ENCODE results near the gene AOPEP. TPM values are rescaled to one million over a fixed set of nuclear protein-coding genes. Genes with fewer than 3 reads are reported as not detected.
A peak's percentile ranks its signal among the peaks of the same experiment; 100 is the strongest.

The AOPEP gene
- total RNA-seq, 1 donor from 2014 or later = 25.8 TPM

DNA sequence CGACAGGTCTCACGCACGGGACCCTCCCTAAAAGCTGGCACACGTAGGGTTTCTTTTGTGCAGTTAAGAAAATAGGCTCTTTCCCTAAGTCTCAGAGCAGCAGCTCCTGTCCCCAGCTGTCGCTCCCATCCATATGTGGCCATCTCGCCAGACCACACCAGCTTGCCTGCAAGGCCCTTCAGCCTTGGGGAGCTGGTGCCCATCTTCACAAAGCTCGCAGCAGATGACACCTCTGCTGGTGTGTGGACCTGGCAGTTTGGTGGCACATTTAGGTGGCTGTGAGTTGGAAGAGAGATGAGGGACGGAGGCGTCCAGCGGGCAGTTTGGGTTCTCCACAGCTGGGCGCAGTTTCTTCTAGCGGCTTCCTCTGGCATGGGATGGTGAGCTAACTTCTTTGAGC is 352.0 kb downstream of the AOPEP start:
- H3K27me3 Mint-ChIP-seq (ENCODE audit: unreplicated experiment) = peaks cover 11% of the 10 kb centered on the region
- peaks cover 37% of the 10 kb centered on the region for H3K4me1 Mint-ChIP-seq (ENCODE audit: low read depth, unreplicated experiment)
- TF ChIP-seq, protein P1, sequence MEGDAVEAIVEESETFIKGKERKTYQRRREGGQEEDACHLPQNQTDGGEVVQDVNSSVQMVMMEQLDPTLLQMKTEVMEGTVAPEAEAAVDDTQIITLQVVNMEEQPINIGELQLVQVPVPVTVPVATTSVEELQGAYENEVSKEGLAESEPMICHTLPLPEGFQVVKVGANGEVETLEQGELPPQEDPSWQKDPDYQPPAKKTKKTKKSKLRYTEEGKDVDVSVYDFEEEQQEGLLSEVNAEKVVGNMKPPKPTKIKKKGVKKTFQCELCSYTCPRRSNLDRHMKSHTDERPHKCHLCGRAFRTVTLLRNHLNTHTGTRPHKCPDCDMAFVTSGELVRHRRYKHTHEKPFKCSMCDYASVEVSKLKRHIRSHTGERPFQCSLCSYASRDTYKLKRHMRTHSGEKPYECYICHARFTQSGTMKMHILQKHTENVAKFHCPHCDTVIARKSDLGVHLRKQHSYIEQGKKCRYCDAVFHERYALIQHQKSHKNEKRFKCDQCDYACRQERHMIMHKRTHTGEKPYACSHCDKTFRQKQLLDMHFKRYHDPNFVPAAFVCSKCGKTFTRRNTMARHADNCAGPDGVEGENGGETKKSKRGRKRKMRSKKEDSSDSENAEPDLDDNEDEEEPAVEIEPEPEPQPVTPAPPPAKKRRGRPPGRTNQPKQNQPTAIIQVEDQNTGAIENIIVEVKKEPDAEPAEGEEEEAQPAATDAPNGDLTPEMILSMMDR (IDR thresholded peaks at IDR 0.05; ENCODE audit: partially characterized antibody, unreplicated experiment) = no peak
- H3K4me3 Mint-ChIP-seq (ENCODE audit: unreplicated experiment) = peak overlapping the region; percentile 70
- H3K9me3 Mint-ChIP-seq (ENCODE audit: unreplicated experiment) = peaks cover 13% of the 10 kb centered on the region
- peaks cover 4% of the 10 kb centered on the region for H3K36me3 Mint-ChIP-seq (ENCODE audit: unreplicated experiment)
- peak; percentile 56 for DNase-seq
- peak overlapping the region; percentile 94 for H3K27ac Mint-ChIP-seq (ENCODE audit: unreplicated experiment)

DNA sequence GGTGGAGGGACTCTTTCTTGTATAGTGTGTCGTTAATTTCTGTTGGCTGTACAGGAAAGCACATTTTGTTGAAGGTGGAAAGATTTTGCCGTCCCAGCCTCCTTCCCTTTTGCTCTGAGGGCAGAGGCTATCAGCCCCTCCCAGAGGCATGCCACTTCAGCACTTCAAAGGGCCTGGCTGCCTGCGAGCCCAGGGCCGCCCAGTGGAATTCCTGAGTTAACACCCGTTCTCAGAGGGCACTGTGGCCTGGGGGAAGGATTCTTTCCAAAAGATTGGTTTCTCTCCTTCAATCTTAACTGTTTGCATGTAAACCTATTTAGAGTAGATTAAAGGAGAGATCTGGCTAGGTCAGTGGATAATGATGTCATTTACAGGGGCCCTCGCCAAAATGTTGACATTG is 352.4 kb downstream of the AOPEP start:
- DNase-seq = no peak
- peaks cover 13% of the 10 kb centered on the region for H3K9me3 Mint-ChIP-seq (ENCODE audit: unreplicated experiment)
- peak overlapping the region; percentile 94 for H3K27ac Mint-ChIP-seq (ENCODE audit: unreplicated experiment)
- H3K4me3 Mint-ChIP-seq (ENCODE audit: unreplicated experiment) = peak overlapping the region; percentile 70
- H3K27me3 Mint-ChIP-seq (ENCODE audit: unreplicated experiment) = peaks cover 11% of the 10 kb centered on the region
- peaks cover 4% of the 10 kb centered on the region for H3K36me3 Mint-ChIP-seq (ENCODE audit: unreplicated experiment)
- H3K4me1 Mint-ChIP-seq (ENCODE audit: low read depth, unreplicated experiment) = peaks cover 40% of the 10 kb centered on the region
- TF ChIP-seq, protein P1 (IDR thresholded peaks at IDR 0.05; ENCODE audit: partially characterized antibody, unreplicated experiment) = no peak

DNA sequence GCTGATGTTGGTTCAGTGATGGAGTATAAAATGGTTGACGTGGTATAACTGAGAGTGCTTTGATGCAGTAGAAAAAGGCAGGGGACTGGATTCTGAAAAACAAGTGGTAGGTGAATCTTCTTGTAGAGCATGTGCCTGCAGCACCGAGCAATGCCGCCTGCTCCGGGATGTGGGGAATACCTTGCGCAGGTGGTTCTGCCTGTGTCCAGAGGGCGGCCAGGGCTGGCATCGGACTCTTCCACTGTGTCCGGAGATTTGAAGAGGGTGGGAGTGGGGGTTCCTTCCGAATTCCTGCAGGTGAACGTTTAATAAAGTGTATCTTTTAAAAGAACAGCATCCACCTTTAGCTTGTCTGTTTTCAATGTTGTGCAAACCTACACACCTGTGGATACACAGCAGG is 353.0 kb downstream of the AOPEP start:
- DNase-seq = no peak
- Mint-ChIP-seq H3K4me3 (ENCODE audit: unreplicated experiment) (no peak overlapping the region), H3K9me3 (ENCODE audit: unreplicated experiment) (peaks cover 15% of the 10 kb centered on the region), H3K36me3 (ENCODE audit: unreplicated experiment) (peaks cover 4% of the 10 kb centered on the region), H3K27me3 (ENCODE audit: unreplicated experiment) (peaks cover 11% of the 10 kb centered on the region), H3K4me1 (ENCODE audit: low read depth, unreplicated experiment) (peaks cover 39% of the 10 kb centered on the region), H3K27ac (ENCODE audit: unreplicated experiment) (no peak overlapping the region)
- TF ChIP-seq, protein P1 (IDR thresholded peaks at IDR 0.05; ENCODE audit: partially characterized antibody, unreplicated experiment) = no peak

- TF ChIP-seq, protein P1 (IDR thresholded peaks at IDR 0.05; ENCODE audit: partially characterized antibody, unreplicated experiment) = no peak
- Mint-ChIP-seq H3K27ac (ENCODE audit: unreplicated experiment) (no peak overlapping the region), H3K9me3 (ENCODE audit: unreplicated experiment) (peaks cover 15% of the 10 kb centered on the region), H3K4me3 (ENCODE audit: unreplicated experiment) (no peak overlapping the region), H3K27me3 (ENCODE audit: unreplicated experiment) (peaks cover 10% of the 10 kb centered on the region), H3K4me1 (ENCODE audit: low read depth, unreplicated experiment) (peaks cover 42% of the 10 kb centered on the region), H3K36me3 (ENCODE audit: unreplicated experiment) (no peaks in the 10 kb centered on the region)
- no peak for DNase-seq
Measured at GRCh38 chr9:95080961-95081647, 354.6 kb downstream of the AOPEP start.

- Mint-ChIP-seq H3K4me3 (ENCODE audit: unreplicated experiment) (no peak overlapping the region), H3K27me3 (ENCODE audit: unreplicated experiment) (peaks cover 10% of the 10 kb centered on the region), H3K36me3 (ENCODE audit: unreplicated experiment) (no peaks in the 10 kb centered on the region), H3K9me3 (ENCODE audit: unreplicated experiment) (peaks cover 16% of the 10 kb centered on the region), H3K4me1 (ENCODE audit: low read depth, unreplicated experiment) (peaks cover 46% of the 10 kb centered on the region), H3K27ac (ENCODE audit: unreplicated experiment) (no peak overlapping the region)
- no peak for DNase-seq
- TF ChIP-seq, protein P1 (IDR thresholded peaks at IDR 0.05; ENCODE audit: partially characterized antibody, unreplicated experiment) = no peak
Measured at GRCh38 chr9:95081998-95082397, 355.5 kb downstream of the AOPEP start.
